NAMALWA (cell line): Measurements from ENCODE around the gene TNIK.

Experiments
- DNase-seq: peaks from one replicate; pipeline ENCODE4 v3.0.0-alpha.2; 2015; ENCODE audit warnings: low spot score

The TNIK gene

DNA sequence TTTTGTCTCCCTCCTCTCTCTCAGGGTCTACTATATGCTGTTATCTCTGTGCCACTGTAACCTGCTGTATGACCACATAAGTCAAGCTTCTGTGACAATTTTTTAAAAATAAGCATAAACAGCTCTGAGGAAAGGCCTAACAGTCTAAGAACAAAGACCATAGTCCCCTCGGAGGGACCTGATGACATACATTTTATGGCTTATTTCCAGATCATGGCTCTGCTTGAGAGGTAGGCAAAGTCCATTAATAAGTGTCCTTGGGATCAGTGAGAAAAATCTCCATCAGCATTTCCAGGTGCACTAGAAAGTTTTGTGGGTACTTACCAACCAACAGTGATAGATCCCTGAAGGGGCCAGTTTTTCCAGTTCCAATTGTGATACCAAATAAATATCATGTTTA is 123.8 kb downstream of the TNIK start:
- DNase-seq: no peak

DNA sequence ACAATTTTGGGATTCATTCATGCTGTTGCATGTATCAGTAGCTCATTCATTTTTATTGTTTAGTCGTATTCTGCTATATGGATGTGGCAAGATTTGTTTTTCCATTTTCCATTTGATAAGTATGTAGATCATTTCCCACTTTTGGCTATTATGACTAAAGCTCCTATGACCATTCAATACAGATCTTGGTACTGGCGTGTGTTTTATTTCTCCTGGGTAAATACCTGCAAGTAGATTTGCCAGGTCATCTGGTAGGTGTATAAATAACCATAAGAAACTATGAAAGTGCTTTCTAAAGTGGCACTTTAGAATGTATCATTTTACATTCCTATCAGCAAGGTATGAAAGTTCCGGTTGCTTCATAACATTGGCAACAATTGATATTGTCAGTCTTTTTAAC is 124.6 kb downstream of the TNIK start:
- DNase-seq: no peak

DNA sequence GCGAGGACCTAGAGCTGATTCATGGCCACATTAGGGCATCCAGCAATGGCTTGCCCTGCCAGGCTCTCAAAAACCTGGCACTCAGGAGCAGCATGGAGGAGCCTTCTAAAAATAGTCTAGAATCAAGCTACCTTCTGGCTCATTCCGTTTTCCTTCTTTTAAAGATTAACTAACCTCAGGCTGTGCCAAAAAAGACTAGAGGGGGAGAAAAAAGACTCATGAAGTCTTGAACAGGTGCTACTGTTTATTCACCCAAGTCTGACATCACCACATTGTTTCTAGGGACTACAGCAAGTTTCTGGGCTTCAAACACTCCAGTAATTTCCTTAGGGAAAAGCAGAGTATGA is 125.8 kb downstream of the TNIK start:
- DNase-seq: no peak

DNA sequence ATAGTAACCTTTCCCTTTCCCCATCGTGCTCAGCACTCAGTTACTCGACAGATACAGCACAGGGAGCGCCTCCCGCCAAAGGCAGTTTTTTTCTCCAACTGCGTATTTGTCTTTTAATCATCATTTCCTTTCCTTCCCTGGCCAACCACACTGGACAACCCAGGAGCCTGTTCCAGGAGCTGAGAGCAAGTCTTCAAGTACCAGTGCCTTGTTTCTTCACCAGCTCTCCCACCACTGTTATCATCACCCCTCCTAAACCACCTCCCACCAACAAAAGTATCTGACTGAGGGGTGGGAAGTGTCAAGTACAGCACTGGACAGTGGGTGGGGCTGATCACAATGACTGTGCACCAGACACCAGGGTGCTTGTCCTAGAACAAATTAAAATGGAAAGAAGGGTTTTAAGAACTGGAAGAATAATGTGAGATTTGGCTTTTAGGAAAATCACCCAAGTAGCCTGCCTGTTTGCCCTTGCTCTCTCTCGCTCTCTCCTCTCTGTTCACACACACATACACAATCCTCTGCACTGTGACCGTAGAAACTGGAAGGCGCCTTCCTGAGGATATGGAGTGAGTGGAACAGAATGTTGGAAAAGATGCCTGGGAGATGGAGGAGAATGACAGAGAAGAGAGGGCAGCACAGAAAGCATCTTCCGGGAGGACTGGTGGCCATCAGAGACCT is 126.3 kb downstream of the TNIK start:
- no peak for DNase-seq

DNA sequence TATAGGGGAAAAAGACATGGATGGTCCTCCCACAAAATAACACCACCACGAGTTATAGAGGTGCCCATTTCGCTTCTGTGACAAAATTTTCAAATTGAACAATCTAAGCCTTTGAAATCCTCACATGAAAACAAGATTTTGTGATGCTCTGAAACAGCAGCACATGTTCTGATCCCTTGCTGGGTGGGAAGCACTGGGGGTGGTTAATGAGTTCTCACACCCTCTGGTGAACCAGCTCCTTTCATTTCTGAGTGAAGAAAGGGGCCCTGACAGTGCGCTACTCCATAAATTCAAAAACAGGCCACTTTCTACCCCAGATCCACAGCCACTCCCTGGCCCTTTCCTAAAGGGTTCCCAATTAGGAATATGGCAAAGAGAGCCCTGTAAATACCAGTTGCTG is 129.3 kb downstream of the TNIK start:
- no peak for DNase-seq

DNA sequence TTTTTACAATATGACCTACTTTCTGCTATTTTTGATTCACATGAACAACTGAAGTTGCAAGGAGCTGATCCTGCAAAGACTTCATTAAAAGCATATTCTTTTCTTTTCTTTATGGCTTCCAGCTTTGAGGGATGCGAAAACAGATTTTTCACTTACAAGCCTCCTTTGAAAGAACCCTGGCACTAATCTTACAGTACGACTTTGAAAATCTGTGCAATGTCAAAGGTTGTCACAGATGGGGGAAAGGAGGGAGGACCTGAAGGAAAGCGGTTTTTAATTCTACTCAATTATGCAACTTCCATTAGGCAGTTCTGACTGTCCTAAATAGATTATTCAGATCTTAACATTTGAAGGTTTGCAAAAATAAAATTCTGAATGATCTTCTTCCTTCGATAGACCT is 130.5 kb downstream of the TNIK start:
- DNase-seq: no peak

DNA sequence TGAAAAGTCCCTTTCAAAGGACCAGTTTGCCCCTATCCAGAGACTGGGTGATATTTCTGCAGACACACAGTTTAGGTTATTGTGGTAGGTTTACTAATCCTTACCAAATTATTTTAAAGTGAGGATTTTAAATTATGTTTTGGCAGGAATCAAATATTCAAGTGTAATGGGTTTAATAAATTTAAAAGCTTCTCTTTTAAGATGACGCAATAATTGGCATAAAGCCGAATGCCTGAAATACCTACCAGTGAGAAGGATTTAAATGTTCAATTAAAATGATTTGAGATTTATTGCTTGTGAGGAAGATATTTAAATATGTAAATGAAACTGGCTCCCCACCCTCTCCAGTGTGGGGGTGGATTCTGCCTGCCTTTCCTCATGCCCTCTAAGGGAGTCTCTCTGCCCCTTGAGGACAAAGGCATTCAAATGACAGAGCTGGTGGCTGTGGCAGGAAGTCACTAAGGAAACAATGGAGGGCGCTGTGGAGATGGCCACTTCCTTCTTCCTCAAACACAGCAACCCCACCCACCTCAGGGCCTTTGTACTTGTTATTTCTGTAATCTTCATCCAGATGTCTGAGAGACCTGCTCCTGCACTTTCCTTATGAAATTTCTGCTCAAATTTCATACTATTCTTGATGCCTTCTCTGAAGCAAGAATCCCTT is 131.7 kb downstream of the TNIK start:
- DNase-seq: peak; percentile 47

DNA sequence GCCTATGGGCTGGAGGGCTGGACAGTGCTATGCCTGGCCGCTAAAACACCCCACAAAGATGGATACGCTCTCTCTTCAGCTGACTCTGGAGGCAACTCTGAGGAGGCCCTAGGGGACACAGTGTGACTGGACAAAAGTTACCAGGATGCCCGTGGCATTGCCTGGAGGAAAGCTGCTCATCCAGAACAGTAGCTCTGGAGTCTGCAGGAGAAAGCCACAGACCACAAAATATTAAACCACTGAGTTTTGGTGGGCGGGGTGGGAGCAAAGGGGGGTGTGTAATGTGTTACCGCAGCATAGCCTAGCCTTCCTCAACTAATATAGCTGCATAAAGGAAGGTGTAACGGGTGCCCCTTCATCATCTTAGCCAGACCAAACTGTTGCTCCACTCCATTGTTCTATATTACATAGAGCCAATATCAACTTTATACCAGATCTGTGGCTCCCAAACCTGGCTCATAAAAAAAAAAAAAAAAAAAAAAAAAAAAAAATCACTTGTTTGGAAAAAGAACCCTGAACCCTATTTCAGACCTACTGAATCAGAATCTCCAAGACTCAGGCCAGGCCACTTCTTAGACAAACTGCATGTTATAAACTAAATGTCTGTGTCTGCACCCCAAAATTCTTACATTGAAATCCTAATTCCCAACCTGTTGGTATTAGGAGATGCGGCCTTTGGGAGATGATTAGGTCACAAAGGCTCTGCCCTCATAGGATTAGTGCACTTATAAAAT is 132.6 kb downstream of the TNIK start:
- no peak for DNase-seq

DNA sequence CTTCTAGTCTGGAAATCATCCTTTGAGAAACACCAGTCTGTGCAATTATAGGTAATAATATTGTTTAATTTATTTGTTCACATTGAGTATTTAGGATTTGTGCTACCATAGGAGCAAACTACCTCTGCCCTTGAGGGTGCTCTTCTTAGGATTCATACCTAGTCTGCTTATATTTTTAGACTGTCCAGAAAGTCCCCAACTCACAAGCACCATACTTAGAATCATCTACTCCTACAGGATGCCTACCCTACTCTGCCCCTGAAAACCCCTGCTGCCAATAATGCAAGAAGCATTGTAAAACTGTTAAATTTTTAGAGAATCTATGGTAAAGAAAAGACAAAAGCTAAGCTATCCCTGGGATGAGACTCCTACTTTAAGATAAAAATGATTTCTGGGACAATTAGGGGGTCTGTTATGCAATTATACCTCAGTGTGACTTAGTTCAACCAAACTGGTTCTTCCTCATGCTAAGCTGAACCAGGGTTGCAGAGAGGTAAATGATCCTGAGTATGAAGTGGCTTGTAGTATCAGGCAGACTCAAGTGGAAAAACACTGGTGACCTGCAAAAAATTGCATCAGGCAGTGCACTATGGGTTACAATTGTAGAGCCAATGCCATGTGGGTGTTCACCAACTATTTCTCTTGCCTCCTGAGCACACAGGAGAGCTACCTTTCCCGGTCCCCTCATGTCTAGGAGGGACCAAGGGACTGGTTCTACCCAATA is 133.3 kb downstream of the TNIK start:
- DNase-seq: no peak

DNA sequence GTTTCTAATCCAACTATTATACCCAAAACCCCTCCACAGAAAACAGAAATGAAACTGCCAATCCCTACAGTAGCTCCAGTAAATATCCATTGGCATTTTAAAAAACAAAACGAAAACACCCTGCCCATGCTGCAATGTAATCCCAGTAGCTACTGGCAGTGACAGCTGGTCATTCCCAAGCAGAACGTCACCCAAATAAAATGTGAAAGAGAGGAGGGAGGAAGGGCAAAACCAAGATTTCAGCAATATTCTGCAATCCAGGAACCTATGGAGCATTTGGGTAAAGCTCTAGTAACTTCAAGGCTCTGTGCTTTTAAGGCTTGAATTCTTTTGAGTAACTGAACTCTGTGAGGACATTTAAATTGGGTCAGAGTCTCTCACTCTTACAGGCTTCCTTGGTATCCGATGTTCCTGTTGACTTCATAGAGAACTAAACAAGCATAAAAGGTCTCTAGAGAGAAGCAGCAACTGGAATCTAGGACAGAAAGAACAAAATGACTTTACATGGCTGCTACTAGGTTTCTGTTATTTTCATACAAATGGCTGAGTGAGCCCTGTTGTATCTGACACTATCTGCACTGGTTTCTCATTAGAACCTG is 136.2 kb downstream of the TNIK start:
- no peak for DNase-seq

DNA sequence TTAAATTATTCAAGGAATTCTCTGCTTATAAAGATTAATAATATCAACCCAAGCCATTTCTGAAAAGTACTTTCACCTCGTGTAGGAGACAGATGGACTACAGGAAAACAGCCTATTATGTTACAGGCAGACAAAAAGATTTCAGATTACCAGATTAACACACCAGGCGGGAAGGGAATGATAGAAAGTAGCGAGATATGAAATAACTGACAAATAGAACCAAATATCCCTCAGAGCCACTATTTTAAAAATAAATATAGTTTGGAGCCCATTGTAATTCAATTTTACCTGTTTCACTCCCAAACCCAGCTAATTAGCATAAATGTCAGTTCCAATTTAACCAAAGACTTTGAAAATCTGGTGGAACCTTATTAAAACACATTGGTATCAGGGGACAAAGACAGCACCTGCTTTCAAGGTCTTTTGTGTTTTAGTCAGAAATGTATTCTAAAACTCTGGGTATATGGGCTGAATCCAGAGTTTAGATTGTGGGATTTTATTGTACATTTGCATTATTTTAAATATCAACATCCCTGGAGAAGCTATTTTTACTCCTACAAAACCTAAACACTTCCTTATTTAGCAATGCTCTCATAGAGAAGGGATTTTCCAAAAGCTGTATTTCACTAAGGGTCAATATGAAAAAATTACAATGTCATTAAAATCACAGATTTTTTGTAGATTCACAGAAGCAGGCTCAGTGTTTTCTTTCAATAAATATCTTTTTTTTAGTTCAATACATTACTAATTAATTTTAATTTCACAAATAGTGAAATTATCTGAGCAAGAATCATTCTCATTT is 138.4 kb downstream of the TNIK start:
- DNase-seq: no peak

DNA sequence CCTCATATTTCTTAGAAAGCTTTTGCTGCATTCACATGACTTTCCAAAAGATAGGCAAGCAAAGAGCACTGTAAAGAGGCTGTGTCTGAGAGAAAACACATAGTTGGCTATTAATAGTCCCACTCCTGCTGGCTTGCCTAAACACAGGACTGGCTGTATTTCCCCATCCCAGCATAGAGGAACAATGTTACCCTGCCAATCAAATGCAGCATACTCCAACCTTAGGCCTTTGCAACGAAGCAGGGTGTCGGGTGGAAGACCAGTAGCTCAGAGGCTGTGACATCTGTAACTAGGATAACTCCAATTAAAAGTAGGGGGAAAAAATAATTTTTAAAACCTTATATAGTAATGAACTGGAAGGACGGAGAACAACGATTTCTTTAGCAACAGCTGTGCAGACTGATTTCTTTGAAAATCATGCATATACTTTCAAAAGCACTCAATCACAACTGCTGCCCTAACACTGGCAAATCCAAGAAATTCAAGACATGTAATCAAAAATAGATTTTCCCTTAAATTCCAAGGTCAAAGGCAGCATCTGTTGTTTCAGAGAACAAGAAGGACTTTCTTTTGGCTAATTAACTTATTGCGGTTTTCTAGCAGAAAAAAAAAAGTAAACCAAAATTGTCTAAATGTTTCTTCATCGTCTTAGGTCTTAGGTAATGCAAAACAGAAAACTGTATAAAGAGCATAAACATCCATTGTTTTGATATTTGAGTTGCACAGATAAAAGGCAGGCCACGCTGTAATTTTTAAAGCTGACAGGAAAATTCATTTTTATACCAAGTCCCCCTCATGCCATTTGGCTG is 139.3 kb downstream of the TNIK start:
- DNase-seq: no peak

DNA sequence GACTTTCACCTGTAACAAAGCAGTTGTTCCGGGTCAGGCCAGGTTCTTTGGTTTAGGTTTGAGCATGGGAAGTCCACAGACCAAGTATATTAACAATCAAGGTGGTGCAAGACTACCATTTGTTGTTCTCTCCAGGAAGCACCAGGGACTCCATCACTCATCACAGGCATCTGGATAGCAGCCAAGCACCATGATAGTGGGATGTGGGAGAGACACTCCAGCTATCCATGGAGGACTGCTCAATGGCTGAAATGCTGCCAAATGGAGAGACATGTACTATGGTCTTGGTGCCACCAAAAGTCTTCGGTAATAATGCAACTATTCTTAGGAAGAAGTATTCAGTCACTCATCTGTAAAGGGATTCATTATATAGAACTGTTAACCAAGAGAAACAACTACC is 143.0 kb downstream of the TNIK start:
- DNase-seq: no peak

DNA sequence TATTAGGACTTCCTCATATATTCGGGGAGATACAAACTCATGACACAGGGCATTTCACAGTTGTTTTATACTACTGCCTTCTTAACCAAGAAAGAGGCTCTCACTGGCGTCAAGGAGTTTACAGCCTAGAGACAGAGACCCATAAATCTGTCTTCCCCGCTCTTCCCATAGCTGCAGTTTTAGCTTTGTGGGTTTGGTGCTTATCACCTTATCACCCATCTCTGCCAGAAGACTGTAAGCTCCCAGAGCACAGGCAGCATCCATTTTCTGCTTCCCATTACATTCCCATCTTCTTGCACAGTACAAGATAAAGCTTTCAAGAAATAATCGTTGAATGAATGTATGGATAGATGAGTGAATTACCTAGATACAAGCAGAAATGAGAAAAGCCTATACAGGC is 144.3 kb downstream of the TNIK start:
- DNase-seq: no peak

DNA sequence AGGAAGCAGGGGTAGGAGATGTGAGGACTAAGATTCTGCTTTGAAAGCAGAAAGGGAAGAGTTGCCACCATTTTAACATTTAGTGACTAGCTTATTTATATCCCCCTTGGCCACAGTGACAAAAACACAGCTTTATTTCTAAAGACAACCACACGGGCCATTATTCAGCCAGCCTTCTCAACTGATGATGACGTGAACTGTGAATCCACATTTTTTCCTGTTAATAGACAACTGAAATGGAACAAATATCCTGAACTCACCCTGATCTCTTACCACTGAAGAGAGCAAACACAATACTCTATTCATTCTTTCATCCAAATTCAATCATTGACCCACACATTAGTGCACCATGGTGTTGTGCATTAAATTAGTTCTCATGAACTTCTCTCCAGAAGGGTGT is 145.1 kb downstream of the TNIK start:
- DNase-seq: no peak

DNA sequence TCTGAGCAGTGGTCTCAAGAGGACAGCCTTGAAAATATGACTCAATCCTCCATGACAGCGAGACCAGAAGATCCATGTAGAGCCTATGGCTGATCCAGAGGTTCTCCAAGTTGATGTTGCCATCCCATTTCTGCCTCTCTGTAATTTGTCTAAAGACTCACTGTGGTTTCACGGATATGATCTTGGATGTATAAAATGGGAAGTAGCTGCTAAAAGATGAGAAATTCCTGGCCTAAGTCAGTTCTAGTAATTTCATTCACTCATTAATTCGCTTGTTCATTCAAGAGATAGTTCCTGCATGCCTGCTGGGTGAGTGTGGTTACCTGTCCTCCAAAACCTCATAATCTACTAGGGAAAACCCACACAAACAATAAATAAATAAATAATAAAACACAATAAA is 145.9 kb downstream of the TNIK start:
- DNase-seq: no peak

DNA sequence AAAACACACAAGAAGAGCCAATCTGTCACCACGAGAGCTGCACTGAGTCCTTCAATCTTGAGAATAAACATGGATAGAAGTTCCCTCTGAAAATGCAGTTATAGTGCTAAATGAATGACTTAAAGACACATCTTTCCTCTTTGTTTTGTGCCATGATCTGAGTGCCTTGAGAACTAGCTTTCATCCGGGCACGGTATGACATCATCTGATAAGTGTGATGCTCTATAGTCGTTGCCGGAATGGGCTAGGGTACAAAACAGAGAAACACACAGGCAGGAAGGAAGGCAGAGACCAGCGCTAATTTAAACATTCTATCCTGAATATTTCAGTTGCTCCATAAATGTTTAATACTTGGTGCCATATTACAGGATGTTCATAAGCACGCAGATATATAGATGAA is 146.5 kb downstream of the TNIK start:
- DNase-seq: no peak

DNA sequence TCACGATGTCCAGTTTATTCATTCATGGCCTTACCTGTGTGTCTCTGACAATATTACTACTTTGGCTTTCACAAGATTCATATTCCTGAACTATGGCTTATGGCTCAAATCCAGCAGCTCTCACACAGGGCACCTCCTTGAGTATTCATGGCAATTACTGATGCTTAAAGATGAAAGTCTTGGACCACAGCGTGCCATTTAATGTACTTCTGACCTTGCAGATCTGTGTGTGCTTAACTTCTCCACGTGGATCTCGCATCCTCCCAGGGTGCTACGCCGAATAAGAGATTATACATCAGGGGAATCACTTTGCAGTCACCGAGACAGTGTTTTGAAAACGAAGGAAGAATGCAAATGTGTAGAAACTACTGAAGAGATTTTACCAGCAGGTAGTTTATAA is 147.5 kb downstream of the TNIK start:
- no peak for DNase-seq

DNA sequence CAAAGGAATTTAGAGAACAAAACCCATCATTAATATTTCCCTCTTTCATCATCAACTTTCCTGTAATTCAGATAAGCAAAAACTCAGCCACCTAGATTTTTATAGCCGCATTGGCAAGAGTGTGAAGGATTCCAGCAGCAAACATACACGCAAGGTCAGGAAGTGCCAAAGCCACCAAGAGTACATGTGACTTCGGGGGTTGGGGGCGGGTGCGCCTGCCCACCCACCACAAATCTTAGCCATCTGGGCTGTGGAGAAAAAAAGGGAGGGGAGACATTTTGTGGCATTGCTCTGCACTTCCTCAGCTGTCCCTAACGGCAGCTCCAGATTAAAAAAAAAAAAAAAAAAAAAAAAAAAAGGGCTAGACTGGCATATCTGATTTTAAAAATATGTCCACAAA is 148.4 kb downstream of the TNIK start:
- DNase-seq: no peak

DNA sequence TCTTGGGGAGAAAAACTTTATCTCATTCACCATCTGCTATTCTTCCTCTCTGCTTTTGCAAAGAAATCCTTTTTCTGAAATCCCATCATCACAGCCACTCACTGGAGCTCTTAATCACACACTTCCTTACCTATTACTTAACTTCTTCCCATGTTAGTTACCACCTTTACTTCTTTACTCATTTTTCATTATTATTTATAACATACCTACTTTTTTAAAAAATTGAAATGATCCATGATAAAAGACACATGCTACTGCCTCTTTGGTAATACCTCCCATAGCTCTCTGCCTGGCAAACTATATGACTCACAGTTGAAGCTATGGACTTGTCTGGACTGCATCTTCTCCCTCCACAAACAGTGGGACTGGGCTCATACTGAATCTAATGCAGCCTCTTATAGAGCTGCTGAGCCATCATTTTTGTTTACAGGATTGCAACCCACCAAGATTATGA is 150.3 kb downstream of the TNIK start:
- no peak for DNase-seq

DNA sequence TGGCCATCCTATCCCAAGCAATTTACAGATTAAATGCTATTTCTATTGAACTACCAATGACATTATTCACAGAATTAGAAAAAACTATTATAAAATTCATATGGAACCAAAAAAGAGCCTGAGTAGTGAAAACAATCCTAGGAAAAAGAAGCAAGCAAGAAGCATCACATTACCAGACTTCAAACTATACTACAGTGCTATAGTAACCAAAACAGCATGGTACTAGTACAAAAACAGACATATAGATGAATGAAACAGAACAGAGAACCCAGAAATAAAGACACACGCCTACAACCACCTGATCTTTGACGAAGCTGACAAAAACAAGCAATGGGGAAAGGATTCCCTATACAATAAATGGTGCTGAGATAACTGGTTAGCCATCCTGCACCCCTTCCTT is 152.2 kb downstream of the TNIK start:
- DNase-seq: no peak
